ENCODE measurements around the gene ZNF274.

The ZNF274 gene

GRCh38 chr19:58182577-58182988 lies 278 bp upstream of the ZNF274 start:
- no peaks in the 10 kb centered on the region for H3K27me3 Mint-ChIP-seq
- H3K9me3 Mint-ChIP-seq = peaks cover 43% of the 10 kb centered on the region
- peaks cover 91% of the 10 kb centered on the region for H3K36me3 Mint-ChIP-seq (ENCODE audit: low read depth)
- H3K4me3 Mint-ChIP-seq = peak overlapping the region; percentile 88
- DNase-seq = no peak
- H3K4me1 Mint-ChIP-seq (ENCODE audit: low read depth) = peaks cover 25% of the 10 kb centered on the region
- H3K27ac Mint-ChIP-seq = peak overlapping the region; percentile 98

DNA sequence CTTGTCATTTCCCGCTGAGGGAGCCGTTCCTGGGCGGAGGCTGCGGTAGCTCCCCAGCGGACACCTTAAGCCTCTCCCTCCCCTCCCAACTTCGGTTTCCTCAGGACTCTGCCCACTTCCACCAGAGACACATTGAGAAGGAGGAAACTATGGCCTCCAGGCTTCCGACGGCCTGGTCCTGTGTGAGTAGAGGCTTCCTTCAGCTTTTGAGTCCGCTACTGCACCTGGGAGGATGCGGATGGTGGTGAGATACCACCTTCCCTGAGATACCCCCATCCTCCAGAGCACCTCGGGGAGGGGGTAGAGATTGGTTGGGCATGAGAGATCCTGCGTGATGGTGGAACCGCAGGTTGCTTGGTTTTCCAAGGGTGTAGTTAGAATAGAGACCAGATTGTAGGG lies 955 bp downstream of the ZNF274 start:
- DNase-seq = no peak
- H3K4me1 Mint-ChIP-seq (ENCODE audit: low read depth) = peaks cover 25% of the 10 kb centered on the region
- peaks cover 39% of the 10 kb centered on the region for H3K9me3 Mint-ChIP-seq
- H3K36me3 Mint-ChIP-seq (ENCODE audit: low read depth) = peaks cover 90% of the 10 kb centered on the region
- H3K27me3 Mint-ChIP-seq = no peaks in the 10 kb centered on the region
- peak overlapping the region; percentile 88 for H3K4me3 Mint-ChIP-seq
- peak overlapping the region; percentile 98 for H3K27ac Mint-ChIP-seq

- peaks cover 54% of the 10 kb centered on the region for H3K9me3 Mint-ChIP-seq
- H3K4me3 Mint-ChIP-seq = no peak overlapping the region
- H3K4me1 Mint-ChIP-seq (ENCODE audit: low read depth) = no peaks in the 10 kb centered on the region
- no peaks in the 10 kb centered on the region for H3K27me3 Mint-ChIP-seq
- no peak overlapping the region for H3K27ac Mint-ChIP-seq
- H3K36me3 Mint-ChIP-seq (ENCODE audit: low read depth) = peaks cover 96% of the 10 kb centered on the region
- no peak for DNase-seq
These were observed 14.2 kb downstream of the ZNF274 start for GRCh38 chr19:58196901-58197616.

- Mint-ChIP-seq H3K4me3 (no peak overlapping the region), H3K27me3 (no peaks in the 10 kb centered on the region), H3K9me3 (peaks cover 72% of the 10 kb centered on the region), H3K27ac (peak overlapping the region; percentile 14), H3K36me3 (ENCODE audit: low read depth) (peaks cover 100% of the 10 kb centered on the region), H3K4me1 (ENCODE audit: low read depth) (no peaks in the 10 kb centered on the region)
- no peak for DNase-seq
These were observed 21.1 kb downstream of the ZNF274 start for GRCh38 chr19:58203814-58204475.

DNA sequence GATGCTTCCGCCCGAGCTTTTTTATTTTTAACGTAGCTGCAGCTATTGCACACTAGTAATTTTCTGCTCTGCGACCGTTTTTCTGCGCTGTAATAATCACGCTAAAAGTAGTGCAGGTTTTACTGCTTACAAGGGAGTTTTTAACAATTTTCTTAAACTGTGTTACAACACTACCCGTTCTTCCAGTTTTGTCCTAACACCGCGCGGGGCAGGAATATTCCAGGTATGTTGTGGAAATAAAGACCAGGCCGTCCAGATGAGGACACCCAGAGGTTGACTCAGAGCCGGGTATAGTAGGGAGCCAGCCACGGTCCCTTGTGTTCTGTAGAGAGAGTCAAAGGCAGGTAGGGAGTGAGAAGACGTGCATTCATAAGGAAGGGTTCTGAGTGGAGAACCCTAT lies 21.7 kb downstream of the ZNF274 start:
- Mint-ChIP-seq H3K27me3 (no peaks in the 10 kb centered on the region), H3K4me3 (no peak overlapping the region), H3K4me1 (ENCODE audit: low read depth) (no peaks in the 10 kb centered on the region), H3K36me3 (ENCODE audit: low read depth) (peaks cover 100% of the 10 kb centered on the region), H3K27ac (no peak overlapping the region), H3K9me3 (peaks cover 78% of the 10 kb centered on the region)
- no peak for DNase-seq

GRCh38 chr19:58209577-58209976 lies 26.7 kb downstream of the ZNF274 start:
- Mint-ChIP-seq H3K4me1 (ENCODE audit: low read depth) (no peaks in the 10 kb centered on the region), H3K9me3 (peaks cover 91% of the 10 kb centered on the region), H3K27ac (no peak overlapping the region), H3K4me3 (no peak overlapping the region), H3K27me3 (no peaks in the 10 kb centered on the region), H3K36me3 (ENCODE audit: low read depth) (peaks cover 100% of the 10 kb centered on the region)
- no peak for DNase-seq

DNA sequence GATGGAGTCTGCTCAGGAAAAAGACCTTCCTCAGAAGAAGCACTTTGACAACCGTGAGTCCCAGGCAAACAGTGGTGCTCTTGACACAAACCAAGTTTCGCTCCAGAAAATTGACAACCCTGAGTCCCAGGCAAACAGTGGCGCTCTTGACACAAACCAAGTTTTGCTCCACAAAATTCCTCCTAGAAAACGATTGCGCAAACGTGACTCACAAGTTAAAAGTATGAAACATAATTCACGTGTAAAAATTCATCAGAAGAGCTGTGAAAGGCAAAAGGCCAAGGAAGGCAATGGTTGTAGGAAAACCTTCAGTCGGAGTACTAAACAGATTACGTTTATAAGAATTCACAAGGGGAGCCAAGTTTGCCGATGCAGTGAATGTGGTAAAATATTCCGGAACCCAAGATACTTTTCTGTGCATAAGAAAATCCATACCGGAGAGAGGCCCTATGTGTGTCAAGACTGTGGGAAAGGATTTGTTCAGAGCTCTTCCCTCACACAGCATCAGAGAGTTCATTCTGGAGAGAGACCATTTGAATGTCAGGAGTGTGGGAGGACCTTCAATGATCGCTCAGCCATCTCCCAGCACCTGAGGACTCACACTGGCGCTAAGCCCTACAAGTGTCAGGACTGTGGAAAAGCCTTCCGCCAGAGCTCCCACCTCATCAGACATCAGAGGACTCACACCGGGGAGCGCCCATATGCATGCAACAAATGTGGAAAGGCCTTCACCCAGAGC lies 29.6 kb downstream of the ZNF274 start:
- Mint-ChIP-seq H3K27ac (no peak overlapping the region), H3K4me3 (no peak overlapping the region), H3K4me1 (ENCODE audit: low read depth) (no peaks in the 10 kb centered on the region), H3K27me3 (no peaks in the 10 kb centered on the region), H3K9me3 (peaks cover 84% of the 10 kb centered on the region), H3K36me3 (ENCODE audit: low read depth) (peaks cover 77% of the 10 kb centered on the region)
- no peak for DNase-seq

DNA sequence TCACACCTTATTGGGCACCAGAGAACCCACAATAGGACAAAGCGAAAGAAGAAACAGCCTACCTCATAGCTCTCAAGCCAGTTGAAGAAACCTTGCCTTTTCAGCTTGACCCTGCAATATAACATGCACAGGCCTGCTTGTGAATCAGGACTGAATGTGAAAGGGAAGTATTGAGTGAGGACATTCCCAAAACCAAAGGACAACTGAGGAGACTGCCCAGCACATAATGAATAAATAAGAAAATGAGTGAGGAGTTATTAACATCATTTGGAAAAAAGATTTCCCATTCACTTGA lies 30.2 kb downstream of the ZNF274 start:
- Mint-ChIP-seq H3K27me3 (no peaks in the 10 kb centered on the region), H3K27ac (no peak overlapping the region), H3K4me1 (ENCODE audit: low read depth) (no peaks in the 10 kb centered on the region), H3K9me3 (peaks cover 83% of the 10 kb centered on the region), H3K36me3 (ENCODE audit: low read depth) (peaks cover 76% of the 10 kb centered on the region), H3K4me3 (no peak overlapping the region)
- DNase-seq = no peak

GRCh38 chr19:58217069-58217481 lies 34.2 kb downstream of the ZNF274 start:
- H3K36me3 Mint-ChIP-seq (ENCODE audit: low read depth) = peaks cover 38% of the 10 kb centered on the region
- no peaks in the 10 kb centered on the region for H3K27me3 Mint-ChIP-seq
- no peak for DNase-seq
- no peak overlapping the region for H3K4me3 Mint-ChIP-seq
- H3K9me3 Mint-ChIP-seq = peaks cover 54% of the 10 kb centered on the region
- H3K4me1 Mint-ChIP-seq (ENCODE audit: low read depth) = no peaks in the 10 kb centered on the region
- H3K27ac Mint-ChIP-seq = no peak overlapping the region

DNA sequence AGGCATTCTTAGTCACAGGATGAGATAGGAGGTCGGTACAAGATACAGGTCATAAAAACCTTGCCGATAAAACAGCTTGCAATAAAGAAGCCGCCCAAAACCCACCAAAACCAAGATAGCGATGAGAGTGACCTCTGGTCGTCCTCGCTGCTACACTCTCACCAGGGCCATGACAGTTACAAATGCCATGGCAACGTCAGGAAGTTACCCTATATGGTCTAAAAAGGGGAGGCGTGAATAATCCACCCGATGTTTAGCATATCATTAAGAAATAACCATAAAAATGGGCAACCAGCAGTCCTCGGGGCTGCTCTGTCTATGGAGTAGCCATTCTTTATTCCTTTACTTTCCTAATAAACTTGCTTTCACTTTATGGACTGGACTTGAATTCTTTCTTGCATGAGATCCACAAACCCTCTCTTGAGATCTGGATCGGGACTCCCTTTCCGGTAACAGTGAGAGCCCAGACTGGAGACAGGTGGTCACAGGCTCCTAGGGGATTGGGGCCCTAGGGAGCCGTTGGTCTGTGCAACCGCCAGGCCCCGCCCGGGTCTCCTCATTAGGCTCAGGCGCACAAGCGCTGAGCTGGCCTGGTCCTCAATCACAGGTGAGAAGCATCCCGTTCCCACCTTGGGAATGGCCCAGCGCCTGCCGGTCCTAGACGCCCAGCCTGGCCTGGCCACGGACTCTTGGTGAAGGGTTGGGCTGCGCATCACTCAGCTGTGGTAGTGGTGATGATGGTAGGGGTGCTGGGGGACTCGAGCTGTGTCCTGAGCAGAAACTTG lies 34.9 kb downstream of the ZNF274 start:
- Mint-ChIP-seq H3K27ac (no peak overlapping the region), H3K36me3 (ENCODE audit: low read depth) (peaks cover 32% of the 10 kb centered on the region), H3K9me3 (peaks cover 49% of the 10 kb centered on the region), H3K4me3 (no peak overlapping the region), H3K4me1 (ENCODE audit: low read depth) (no peaks in the 10 kb centered on the region), H3K27me3 (no peaks in the 10 kb centered on the region)
- DNase-seq = no peak

DNA sequence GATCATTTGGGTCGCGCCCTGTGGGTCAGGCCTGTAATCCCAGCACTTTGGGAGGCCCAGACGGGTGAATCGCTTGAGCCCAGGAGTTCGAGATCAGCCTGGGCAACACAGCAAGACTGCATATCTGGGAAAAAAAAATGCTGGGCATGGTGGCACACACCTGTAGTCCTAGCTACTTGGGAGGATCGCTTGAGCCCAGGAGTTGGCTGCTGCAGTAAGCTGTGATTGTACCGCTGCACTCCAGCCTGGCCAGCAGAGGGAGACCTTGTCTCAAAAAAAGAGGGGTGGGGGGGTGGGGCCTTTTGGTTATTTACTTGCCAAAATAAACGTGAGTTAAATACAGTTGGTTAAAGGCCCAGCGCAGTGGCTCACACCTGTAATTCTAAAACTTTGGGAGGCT lies 36.0 kb downstream of the ZNF274 start:
- Mint-ChIP-seq H3K27me3 (no peaks in the 10 kb centered on the region), H3K4me3 (no peak overlapping the region), H3K4me1 (ENCODE audit: low read depth) (no peaks in the 10 kb centered on the region), H3K27ac (no peak overlapping the region), H3K36me3 (ENCODE audit: low read depth) (peaks cover 21% of the 10 kb centered on the region), H3K9me3 (peaks cover 40% of the 10 kb centered on the region)
- DNase-seq = peak; percentile 46

- Mint-ChIP-seq H3K4me3 (peak overlapping the region; percentile 94), H3K36me3 (ENCODE audit: low read depth) (peaks cover 63% of the 10 kb centered on the region), H3K9me3 (peaks cover 35% of the 10 kb centered on the region)
These were observed 45.2 kb downstream of the ZNF274 start for GRCh38 chr19:58227964-58228584.

DNA sequence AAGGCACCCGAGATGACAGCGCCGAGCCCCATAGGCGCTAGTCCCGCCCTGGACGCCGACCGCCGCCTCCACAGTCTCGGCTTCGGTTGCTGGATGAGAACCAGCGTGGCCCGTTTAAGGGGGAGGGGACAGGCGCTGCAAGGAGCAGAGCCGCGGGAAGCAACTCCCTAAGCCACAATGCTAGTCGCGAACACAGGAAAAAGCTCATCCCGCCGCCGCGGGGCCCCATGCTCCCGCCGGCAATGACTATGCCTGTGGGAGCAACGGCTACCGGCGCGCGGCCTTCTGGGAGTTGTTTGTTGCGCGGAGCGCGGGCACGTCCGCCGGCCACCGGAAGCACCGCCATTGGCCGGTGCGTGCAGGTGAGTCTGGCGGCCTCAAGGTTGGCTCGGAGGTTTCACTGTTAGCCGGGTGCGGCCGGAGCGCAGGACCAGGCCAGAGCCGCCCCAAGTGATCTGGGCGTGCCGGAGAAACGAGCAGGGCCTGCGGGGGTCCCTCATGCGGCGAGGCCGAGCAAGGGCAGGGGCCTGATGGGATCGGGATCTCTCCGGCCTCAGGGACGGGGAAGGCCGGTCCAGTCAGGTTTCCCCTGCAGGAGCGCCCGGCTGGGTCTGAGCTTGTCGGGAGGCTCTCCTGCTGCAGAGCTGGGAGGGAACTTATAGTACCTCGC lies 45.9 kb downstream of the ZNF274 start, which contains the start of gene ZNF544:
Gene ZNF544 (plus strand): TSS at position 330 of the 670 bp plus-strand sequence. CDS start 15,110 bp downstream, outside the sequence.
- Mint-ChIP-seq H3K4me3 (peak within 1 kb of the TSS; percentile 94), H3K4me1 (ENCODE audit: low read depth) (peaks cover 28% of the 10 kb centered on the region), H3K27ac (peak within 1 kb of the TSS; percentile 96), H3K9me3 (peaks cover 42% of the 10 kb centered on the region), H3K36me3 (ENCODE audit: low read depth) (peaks cover 69% of the 10 kb centered on the region), H3K27me3 (no peaks in the 10 kb centered on the region)
- peak; percentile 83 for DNase-seq

More at GRCh38 chr19:58227964-58228584, 45.2 kb downstream of the ZNF274 start:
- Mint-ChIP-seq H3K27ac (peak overlapping the region; percentile 96), H3K27me3 (no peaks in the 10 kb centered on the region), H3K4me1 (ENCODE audit: low read depth) (peaks cover 28% of the 10 kb centered on the region)
- no peak for DNase-seq

Data from activated T-cell treated with anti-CD3 and anti-CD28 coated beads, Interleukin-2, amount 50 U/mL, for 24 hours (primary cell).